Endodermal cell (in vitro differentiated cells): ENCODE data around the gene B4GALT3. TPM values are rescaled to one million over a fixed set of nuclear protein-coding genes. Genes with fewer than 3 reads are reported as not detected.

Experiments
- DNase-seq: peaks from one replicate; pipeline ENCODE4 v3.0.0-alpha.2; 2017
- H3K27ac ChIP-seq: 2 replicates; pipeline ENCODE4 v1.5.1; 2013; ENCODE audit warnings: mild to moderate bottlenecking, low read depth, low read length, moderate library complexity
- H3K27me3 ChIP-seq: 2 replicates; pipeline ENCODE4 v1.6.1; 2013; ENCODE audit warnings: mild to moderate bottlenecking, low read length, moderate library complexity; ENCODE audit not compliant: insufficient read depth, control insufficient read depth, poor library complexity, severe bottlenecking
- H3K36me3 ChIP-seq: 2 replicates; pipeline ENCODE4 v1.7.0; 2013; ENCODE audit warnings: mild to moderate bottlenecking, low read length, moderate library complexity; ENCODE audit not compliant: control insufficient read depth, insufficient read depth
- H3K4me1 ChIP-seq: one replicate; pipeline ENCODE4 v1.7.0; 2013; ENCODE audit warnings: low read length; ENCODE audit not compliant: control insufficient read depth, insufficient read depth
- H3K4me3 ChIP-seq: 2 replicates; pipeline ENCODE4 v1.5.1; 2013; ENCODE audit warnings: mild to moderate bottlenecking, low read length, moderate library complexity
- H3K9ac ChIP-seq: 2 replicates; pipeline ENCODE4 v1.6.1; 2013; ENCODE audit warnings: mild to moderate bottlenecking, low read length, moderate library complexity; ENCODE audit not compliant: poor library complexity, severe bottlenecking; ENCODE audit errors: extremely low read depth
- H3K9me3 ChIP-seq: 2 replicates; pipeline ENCODE4 v1.6.1; 2013; ENCODE audit warnings: mild to moderate bottlenecking, low read length, moderate library complexity; ENCODE audit not compliant: control insufficient read depth
- H3K27ac Mint-ChIP-seq: 2 replicates; pipeline ENCODE4 v1.8.0; 2020; ENCODE audit warnings: mixed read lengths
- H3K27me3 Mint-ChIP-seq: 2 replicates; pipeline ENCODE4 v1.8.0; 2021; ENCODE audit warnings: mild to moderate bottlenecking, mixed read lengths; ENCODE audit not compliant: insufficient read depth
- H3K36me3 Mint-ChIP-seq: 2 replicates; pipeline ENCODE4 v1.8.0; 2020; ENCODE audit warnings: low read depth, mixed read lengths
- H3K4me1 Mint-ChIP-seq: 2 replicates; pipeline ENCODE4 v1.8.0; 2020; ENCODE audit warnings: mixed read lengths
- H3K4me3 Mint-ChIP-seq: 2 replicates; pipeline ENCODE4 v1.8.0; 2020; ENCODE audit warnings: mild to moderate bottlenecking, moderate library complexity, mixed read lengths
- H3K9me3 Mint-ChIP-seq: 2 replicates; pipeline ENCODE4 v1.8.0; 2020; ENCODE audit warnings: mild to moderate bottlenecking, mixed read lengths
- WGBS, 2 experiments: methylation state at CpG; one replicate each; pipeline versions ENCODE4 v1.1.5 to v1.1.7; 2013; ENCODE audit warnings: missing lambda C conversion rate in 2 of 2, mixed read lengths in 1 of 2; ENCODE audit not compliant: insufficient coverage in 1 of 2, insufficient read length in 1 of 2; 5-methylcytosine and 5-hydroxymethylcytosine counted together
- total RNA-seq, 2 donors: library from RNA; stranded (reverse); fragmentation: NEBNext Ultra II Directional in 1 of 2; extraction: Animal tissue kit (Norgen Biotek cat#: 25700) in 1 of 2; gene quantifications; 2 replicates in 1 of 2; 3 replicates in 1 of 2; pipeline ENCODE4 v1.2.1, GENCODE V29; 2021
- TF ChIP-seq, protein P1 (sequence below): fragments of 200-600 bp; sonication (generic); conservative IDR thresholded peaks from 2 replicates; pipeline ENCODE4 v1.5.0; 2021; ENCODE audit warnings: antibody characterized with exemption, mild to moderate bottlenecking

Gene B4GALT3
- total RNA-seq, 2 donors from 2014 or later = 30.4 to 37.9 TPM

DNA sequence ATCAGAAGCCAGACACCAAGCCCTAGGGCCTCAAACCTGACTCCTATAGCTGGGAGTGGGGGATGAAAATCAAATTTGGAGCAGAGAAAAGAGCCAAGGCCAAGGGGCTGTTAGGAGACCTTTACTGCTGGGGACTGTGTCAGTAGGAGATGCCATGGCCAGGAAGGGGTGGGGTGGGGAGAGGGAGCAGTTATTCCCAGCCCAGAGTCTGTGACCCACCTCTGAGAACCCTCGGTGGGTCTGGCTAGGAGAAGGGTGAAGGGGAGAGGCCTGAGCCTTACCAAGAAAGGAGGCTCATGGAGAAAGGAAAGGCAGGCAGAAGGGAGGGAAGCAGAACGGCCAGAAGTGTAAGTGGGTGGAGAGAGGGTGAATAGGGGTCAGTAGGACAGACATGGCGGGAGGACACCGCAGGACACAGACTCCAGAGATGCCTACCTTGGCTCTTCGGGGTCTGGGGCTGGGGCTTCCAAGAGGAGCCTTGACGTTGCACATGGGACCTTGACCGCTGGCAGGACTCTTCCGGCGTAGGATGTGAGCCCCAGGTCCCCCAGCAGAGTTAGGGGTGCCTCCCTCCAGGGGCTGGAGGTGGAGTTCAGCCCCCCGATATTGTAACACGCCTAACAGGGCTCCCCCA is 20.4 kb upstream of the B4GALT3 start:
- no peak overlapping the region for H3K9ac ChIP-seq
- Mint-ChIP-seq H3K4me1 (peaks cover 50% of the 10 kb centered on the region), H3K27me3 (no peaks in the 10 kb centered on the region), H3K9me3 (no peaks in the 10 kb centered on the region), H3K27ac (no peak overlapping the region), H3K36me3 (peaks cover 2% of the 10 kb centered on the region), H3K4me3 (peak overlapping the region; percentile 31)
- H3K4me1 ChIP-seq = peaks cover 15% of the 10 kb centered on the region
- no peaks in the 10 kb centered on the region for H3K9me3 ChIP-seq
- no peak overlapping the region for H3K27ac ChIP-seq
- H3K4me3 ChIP-seq = no peak overlapping the region
- no peaks in the 10 kb centered on the region for H3K36me3 ChIP-seq
- 91 to 97% methylated on average over 4 to 11 of the region's 11 CpGs for WGBS, 2 experiments
- no peaks in the 10 kb centered on the region for H3K27me3 ChIP-seq
- TF ChIP-seq, protein P1, sequence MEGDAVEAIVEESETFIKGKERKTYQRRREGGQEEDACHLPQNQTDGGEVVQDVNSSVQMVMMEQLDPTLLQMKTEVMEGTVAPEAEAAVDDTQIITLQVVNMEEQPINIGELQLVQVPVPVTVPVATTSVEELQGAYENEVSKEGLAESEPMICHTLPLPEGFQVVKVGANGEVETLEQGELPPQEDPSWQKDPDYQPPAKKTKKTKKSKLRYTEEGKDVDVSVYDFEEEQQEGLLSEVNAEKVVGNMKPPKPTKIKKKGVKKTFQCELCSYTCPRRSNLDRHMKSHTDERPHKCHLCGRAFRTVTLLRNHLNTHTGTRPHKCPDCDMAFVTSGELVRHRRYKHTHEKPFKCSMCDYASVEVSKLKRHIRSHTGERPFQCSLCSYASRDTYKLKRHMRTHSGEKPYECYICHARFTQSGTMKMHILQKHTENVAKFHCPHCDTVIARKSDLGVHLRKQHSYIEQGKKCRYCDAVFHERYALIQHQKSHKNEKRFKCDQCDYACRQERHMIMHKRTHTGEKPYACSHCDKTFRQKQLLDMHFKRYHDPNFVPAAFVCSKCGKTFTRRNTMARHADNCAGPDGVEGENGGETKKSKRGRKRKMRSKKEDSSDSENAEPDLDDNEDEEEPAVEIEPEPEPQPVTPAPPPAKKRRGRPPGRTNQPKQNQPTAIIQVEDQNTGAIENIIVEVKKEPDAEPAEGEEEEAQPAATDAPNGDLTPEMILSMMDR = no peak
- DNase-seq = no peak

DNA sequence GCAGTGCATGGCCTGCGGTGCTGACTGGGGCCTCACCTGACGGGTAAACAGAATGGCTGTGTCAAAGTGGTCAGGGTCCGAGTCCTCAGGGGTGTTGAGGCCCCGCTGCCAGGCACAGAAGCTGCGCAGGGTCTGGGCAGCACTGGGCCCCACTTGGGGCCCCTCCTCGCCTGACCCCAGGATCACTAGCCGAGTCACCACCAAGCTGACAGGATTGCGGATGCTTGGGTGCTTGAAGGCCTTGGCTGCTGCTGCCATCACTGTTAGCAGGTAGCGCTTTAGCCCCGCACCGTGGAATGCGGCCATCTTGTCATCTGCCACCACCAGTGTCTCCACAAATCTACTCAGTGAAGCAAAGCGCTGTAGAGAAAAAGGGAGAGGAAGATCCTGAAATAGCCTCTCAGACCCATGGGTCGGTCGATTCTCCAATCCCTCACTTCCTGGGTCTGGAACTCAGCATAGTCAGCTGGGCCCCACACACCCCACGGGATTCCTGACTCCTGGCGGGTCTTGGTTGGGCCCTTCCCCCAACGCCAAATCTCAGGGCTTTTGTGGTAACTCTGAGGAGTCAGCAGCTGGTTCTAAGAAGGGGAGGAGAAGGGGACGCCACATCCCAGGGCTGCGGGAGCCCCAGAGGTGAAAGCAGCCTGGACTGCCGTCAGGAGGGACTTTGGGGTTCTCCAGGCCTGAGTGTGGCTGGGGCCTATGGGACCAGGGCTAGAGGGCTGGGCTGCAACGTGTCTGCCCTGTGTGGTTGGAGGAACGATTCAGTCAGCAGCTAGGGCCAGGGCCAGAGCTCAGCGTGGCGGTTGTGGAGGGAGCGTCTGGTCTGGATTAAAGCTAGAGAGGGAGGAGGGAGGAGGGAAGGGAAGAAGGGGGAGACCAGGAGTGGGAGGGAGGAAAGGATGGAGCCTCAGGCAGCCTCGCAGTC is 19.5 kb upstream of the B4GALT3 start:
- peaks cover 13% of the 10 kb centered on the region for H3K4me1 ChIP-seq

DNA sequence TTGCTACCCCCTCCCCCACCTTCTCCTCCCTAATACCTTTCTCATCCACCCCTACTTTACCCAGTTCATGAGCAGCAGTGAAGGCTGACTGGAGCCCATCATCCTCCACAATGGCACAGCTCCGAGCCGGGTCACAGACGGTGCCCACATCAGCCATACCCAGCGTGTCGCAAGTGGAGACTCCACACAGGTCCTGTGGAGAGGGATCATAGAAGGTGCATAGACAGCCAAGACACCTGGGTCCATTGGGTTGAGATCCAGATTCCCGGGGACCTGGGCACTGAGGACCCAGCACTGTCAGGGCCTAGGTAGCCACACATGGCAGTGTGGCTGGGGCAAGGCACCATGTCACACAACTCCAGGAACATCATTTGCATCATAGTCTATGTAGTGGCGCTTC is 18.8 kb upstream of the B4GALT3 start:
- TF ChIP-seq, protein P1 = no peak
- H3K27ac ChIP-seq = no peak overlapping the region
- H3K27me3 ChIP-seq = no peaks in the 10 kb centered on the region
- Mint-ChIP-seq H3K4me1 (peaks cover 43% of the 10 kb centered on the region), H3K9me3 (no peaks in the 10 kb centered on the region), H3K36me3 (no peaks in the 10 kb centered on the region), H3K27me3 (no peaks in the 10 kb centered on the region), H3K4me3 (no peak overlapping the region), H3K27ac (no peak overlapping the region)
- no peak overlapping the region for H3K4me3 ChIP-seq
- no peaks in the 10 kb centered on the region for H3K9me3 ChIP-seq
- 95 to 96% methylated on average over 4 to 7 of the region's 7 CpGs for WGBS, 2 experiments
- peaks cover 8% of the 10 kb centered on the region for H3K4me1 ChIP-seq
- DNase-seq = no peak
- no peak overlapping the region for H3K9ac ChIP-seq
- no peaks in the 10 kb centered on the region for H3K36me3 ChIP-seq

More for the DNA sequence above, 19.5 kb upstream of the B4GALT3 start:
- no peaks in the 10 kb centered on the region for H3K27me3 ChIP-seq
- DNase-seq = peak; percentile 57
- no peaks in the 10 kb centered on the region for H3K36me3 ChIP-seq
- peak overlapping the region; percentile 31 for H3K4me3 Mint-ChIP-seq
- H3K27ac ChIP-seq = peak overlapping the region; percentile 16
- no peaks in the 10 kb centered on the region for H3K9me3 ChIP-seq
- no peaks in the 10 kb centered on the region for H3K9me3 Mint-ChIP-seq
- WGBS, 2 experiments = 84 to 88% methylated on average over 20 to 27 of the region's 27 CpGs
- H3K4me3 ChIP-seq = no peak overlapping the region
- H3K27ac Mint-ChIP-seq = peak overlapping the region; percentile 48
- H3K4me1 Mint-ChIP-seq = peaks cover 50% of the 10 kb centered on the region
- no peaks in the 10 kb centered on the region for H3K27me3 Mint-ChIP-seq
- H3K9ac ChIP-seq = no peak overlapping the region
- TF ChIP-seq, protein P1 = no peak
- no peaks in the 10 kb centered on the region for H3K36me3 Mint-ChIP-seq
